Fibroblast of the conjunctiva (primary cell): Measurements from ENCODE around the gene PALMD.

ENCODE experiments used
- DNase-seq: peaks from one replicate; pipeline ENCODE4 v3.0.0-alpha.2; 2010; ENCODE audit warnings: low read depth

PALMD gene

DNA sequence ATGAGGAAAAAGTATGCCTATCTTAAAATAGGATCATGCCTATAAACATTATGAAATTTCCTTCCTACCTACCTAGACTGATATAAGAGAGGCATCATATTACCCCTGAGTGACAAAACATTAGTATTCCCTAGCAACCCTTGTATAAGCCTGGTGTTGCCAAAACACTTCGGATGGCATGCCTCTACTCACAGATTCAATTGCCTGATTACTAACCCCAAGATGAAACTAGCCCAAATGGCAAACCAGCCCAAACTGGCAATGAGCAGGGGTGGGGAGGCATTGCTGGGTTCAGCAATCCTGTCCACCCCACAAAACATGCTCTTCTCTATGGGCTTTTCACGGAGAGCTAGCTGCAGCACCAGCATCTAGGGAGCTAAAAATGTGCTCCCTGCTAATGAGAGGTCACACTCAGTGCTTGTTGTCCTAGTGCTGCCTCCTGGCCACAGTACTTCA, 13.9 kb downstream of the PALMD start:
- no peak for DNase-seq

DNA sequence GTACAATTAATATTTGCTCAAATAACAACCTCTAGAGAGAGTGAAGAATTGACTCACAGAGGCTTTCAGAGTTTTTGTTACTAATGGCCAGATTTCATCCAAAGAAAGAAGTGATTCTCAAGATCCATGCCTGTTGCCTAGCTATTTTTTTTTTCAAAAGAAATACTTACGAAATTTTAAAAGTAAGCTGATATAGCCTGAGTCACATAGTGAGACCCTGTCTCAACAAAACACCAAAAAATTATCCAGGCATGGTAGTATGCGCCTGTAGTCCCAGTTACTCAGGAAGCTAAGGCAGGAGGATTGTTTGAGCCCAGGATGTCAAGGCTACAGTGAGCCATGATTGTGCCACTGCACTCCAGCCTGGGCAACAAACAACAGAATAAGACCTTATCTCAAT, 14.6 kb downstream of the PALMD start:
- no peak for DNase-seq

DNA sequence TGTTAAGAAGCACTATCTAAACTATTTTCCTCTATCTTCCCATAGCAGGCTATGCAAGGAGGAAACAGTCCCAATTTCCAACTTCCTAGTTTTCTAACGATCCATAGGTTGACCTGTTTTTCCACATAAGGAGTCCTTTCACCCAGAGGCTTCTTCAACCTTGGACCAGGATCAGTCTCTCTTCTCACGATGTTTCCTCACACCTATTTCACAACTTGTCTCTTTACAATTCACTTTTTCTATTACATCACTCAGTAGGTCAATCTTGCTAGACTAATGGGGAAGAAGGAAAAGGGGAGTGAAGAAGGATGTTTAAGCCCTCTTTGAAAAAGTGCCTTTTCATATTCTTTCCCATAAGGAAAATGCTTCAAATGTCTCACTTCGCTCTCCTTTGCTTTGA, 15.9 kb downstream of the PALMD start:
- DNase-seq = no peak

DNA sequence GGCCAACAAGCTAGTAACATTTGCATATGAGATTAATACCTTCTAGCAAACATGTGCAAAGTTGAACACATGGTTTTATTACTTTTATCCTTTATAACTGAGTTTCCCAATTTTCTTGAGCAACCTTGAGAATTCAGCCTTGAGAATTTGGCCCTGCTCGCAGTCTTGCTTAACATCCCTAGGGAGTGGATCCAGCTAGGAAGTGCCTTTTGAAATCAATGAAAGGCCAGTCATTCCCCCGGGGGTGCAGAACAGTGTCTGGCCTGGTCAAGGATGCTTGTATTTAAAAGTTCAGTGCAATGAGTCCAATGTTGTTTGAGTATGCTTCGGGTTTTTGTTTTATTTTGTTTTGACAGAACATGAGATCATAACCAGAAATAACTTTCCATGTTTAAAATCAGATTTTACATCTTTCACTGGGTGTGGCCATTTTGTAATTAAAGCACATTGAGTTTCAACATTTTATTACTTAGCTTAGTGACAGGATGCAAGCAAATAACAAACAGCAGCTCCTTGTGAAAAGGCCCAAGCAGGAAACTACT, 16.7 kb downstream of the PALMD start:
- DNase-seq = peak; percentile 88

GRCh38 chr1:99663501-99663900, 17.6 kb downstream of the PALMD start:
- no peak for DNase-seq

DNA sequence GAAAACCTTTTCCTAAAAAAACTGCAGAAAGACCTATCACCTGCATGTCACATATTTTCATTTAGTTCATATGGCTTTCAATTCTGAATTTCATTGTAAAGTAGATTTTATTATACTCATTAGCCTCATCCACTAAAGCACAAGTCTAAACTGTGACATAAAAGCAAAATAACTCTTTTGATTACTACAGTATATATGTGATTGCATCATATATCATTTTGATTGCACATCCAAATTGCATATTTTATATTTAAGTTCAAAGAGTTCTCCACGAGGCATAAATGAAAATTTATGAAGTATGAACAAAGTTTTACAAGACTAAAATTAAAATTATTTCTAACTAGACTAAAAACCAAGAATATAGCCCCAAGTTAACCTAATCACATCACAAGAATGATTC, 19.3 kb downstream of the PALMD start:
- no peak for DNase-seq

DNA sequence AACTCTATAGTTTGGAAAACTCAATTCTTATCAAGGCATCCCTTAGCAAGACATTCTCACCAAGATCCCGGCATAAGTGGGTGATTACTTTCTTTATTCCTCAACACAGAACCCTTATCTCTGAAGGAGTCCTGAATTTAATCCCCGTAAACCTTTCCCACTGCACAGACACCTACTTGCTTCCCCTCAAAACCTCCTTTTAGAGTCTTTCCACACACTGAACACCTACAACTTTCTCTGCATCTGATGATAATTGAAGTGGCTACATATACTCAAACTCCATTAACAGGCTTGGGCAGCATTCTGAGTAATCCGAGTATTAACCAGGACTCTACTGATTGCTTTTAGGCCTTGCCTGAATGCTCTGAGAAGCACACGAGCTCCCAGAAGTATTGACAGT, 23.5 kb downstream of the PALMD start:
- DNase-seq = no peak

DNA sequence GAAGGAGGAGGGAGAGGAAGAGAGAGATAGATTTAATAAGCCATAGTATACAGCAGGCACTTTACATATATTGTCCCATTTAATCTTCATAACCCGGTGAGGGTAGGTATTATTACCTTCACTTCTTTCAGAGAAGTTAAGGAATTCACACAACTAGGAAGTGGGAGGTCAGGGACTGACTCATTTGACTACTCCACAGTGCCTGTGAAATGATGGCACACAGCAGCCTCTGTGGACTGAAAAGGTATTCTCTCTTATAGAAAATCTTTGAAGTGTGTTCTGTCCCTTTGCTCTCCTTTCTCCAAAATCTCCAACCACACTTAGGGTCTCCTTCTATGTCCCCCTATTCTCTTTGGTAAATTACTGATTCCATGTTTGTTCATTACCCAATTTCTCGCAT, 23.9 kb downstream of the PALMD start:
- no peak for DNase-seq

- DNase-seq = no peak
Measured at GRCh38 chr1:99670583-99670982, 24.7 kb downstream of the PALMD start.

GRCh38 chr1:99672038-99672437, 26.1 kb downstream of the PALMD start:
- DNase-seq = no peak

DNA sequence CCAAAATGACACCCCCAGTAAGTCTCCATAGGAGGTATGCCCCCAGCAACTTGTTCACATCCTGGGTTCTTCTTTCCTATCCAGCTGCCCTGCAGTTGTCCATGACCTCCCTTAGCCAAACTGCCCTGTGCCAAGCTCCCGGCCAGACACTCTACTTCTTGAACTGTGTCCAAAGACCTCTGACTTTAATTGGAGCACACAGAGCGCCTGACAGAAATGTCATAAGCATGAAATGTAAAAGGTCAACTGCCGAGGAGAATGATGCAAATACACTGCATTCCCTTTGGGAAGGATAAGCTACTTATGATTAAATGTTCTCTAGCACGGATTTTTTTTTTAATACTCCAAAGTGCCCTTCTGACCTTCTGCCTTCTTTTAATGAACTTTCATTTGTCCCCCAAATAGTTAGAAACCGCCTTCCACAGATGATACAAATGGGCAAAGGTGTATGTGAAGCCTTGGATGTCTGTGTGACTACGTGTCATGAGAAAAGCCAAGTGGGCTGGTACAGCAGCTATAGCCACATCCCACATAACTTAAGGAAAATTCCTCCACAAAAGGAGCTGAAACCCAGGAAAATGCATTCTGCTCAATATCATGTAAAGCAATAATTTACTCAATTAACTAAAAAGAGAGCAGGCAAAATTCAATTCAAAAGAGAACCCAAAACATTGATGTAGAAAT, 26.8 kb downstream of the PALMD start:
- DNase-seq = peak; percentile 43

DNA sequence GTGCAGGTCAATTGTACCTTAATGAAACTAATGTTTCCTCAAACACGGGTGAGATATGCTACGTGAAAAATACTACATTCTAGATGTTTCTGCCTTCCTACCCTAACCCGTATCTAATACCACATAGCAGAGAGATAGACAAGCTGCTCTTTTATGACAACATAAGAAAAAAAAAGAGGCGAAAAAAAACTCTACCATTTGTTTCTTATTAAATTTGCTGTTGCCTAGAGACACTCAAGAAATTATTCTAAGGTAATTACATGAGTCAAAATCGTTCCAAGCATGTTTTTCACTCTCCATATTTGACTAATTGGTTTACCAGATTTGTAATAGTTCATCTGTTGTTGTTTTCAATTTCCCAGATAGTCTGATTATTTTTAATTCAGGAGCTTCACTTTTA, 27.4 kb downstream of the PALMD start:
- no peak for DNase-seq

- DNase-seq = no peak
Measured at GRCh38 chr1:99674115-99675064, 28.5 kb downstream of the PALMD start.

DNA sequence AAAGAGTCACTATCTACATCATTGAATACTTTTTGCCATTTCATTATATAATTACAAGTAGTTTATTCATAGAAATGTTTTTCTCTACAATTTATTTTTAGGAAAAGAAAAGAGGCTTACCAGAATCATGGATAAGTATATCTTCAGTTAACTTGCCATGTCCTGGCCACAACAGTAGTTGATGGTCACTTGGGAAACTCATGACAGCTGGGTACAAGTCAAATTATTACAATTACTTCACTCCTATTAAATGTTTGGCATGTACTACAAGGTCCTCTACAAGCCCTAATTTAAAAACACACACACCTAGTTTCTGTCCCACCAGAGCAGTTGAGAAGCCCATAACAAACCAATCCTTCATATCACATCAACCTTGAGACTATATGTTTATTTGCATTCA, 29.4 kb downstream of the PALMD start:
- no peak for DNase-seq

DNA sequence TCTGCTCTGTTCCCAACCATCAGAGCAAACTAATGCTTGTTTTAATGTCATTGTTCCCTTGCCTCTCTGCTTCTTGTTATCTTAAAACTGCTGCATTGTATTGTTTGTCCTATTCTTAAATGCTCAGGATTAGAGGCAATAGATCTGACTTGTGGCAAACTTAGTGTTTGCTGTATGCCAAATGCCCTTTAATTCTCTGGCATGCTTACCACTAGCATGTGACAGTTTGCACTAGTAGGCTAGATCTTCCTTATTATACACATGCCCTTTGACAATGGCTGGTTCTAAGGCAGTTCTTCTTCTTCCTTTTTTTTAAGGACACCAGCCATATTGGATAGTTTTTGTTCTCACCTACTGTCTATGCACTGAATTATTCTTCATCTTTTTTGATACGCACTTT, 30.1 kb downstream of the PALMD start:
- DNase-seq = no peak

- no peak for DNase-seq
Measured at GRCh38 chr1:99676876-99677275, 31.0 kb downstream of the PALMD start.

DNA sequence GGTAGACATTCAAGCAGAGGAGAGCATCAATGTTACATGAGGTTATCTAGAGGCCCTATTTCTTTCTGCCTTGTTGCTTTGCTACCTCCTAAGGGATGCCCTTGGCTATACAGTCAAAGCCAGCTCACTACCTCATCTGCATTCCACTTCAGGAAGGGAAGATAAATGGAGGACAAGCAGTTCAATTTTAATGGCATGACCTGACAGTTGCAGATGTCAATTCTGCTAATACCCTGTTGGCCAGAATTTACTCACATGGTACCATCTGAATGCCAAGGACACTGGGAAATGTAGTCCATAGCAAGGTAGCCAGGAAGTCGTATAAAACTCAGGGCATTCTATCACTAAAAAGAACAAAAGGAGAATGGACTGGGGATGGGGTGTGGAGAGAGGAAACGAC, 31.5 kb downstream of the PALMD start:
- no peak for DNase-seq

- no peak for DNase-seq
Measured at GRCh38 chr1:99680270-99680669, 34.4 kb downstream of the PALMD start.

- no peak for DNase-seq
Measured at GRCh38 chr1:99681583-99681982, 35.7 kb downstream of the PALMD start.

- no peak for DNase-seq
Measured at GRCh38 chr1:99682291-99682751, 36.4 kb downstream of the PALMD start.

- DNase-seq = peak; percentile 84
Measured at GRCh38 chr1:99685516-99686180, 39.7 kb downstream of the PALMD start.

GRCh38 chr1:99691175-99691574, 45.3 kb downstream of the PALMD start:
- DNase-seq = no peak
